HCT116 (cell line): ENCODE measurements around the gene ICA1L. TPM values are rescaled to one million over a fixed set of nuclear protein-coding genes. Genes with fewer than 3 reads are reported as not detected.

Experiments used
- ATAC-seq: fragments of 200-7000 bp; cut with Tn5 transposase; 2 replicates; pipeline ENCODE4 v1.9.1; 2020; ENCODE audit warnings: mild to moderate bottlenecking, moderate library complexity
- BruUV-seq: library from RNA; stranded (reverse); fragments of 400-500 nt; replicated peaks from 2 replicates; lab custom pipeline; 2021; lab: Mats Ljungman, UMichigan
- CTCF ChIA-PET: fragments of 300-600 bp; sonication (Branson Sonifier 250); formaldehyde crosslinking; loops from one replicate; lab custom pipeline; 2021; ENCODE audit warnings: antibody characterized with exemption; lab: Charles Lee
- POLR2A ChIA-PET: fragments of 300-600, 350-600 bp; sonication (Branson Sonifier 250); formaldehyde crosslinking; loops from one replicate; lab custom pipeline; 2021; ENCODE audit warnings: antibody characterized with exemption; lab: Charles Lee
- RAD21 ChIA-PET, 2 experiments: fragments of 300-600 bp; sonication (Branson Sonifier 250); formaldehyde crosslinking; loops; one replicate each; lab custom pipeline; 2023; ENCODE audit warnings: low total read pairs in 2 of 2; ENCODE audit not compliant: uncharacterized antibody in 2 of 2, unreplicated experiment in 2 of 2, low non-redundant PET in 1 of 2; lab: Charles Lee
- DNase-seq: peaks from one replicate; pipeline ENCODE4 v3.0.0-alpha.2; 2010; ENCODE audit warnings: low read depth, low spot score
- H2AFZ ChIP-seq: fragments of 200-600 bp; shearing (Covaris generic), sonication (generic); 2 replicates; pipeline ENCODE4 v1.6.1; 2017; ENCODE audit warnings: low read depth, mixed run types, mixed read lengths, antibody characterized with exemption, low read length; ENCODE audit not compliant: poor library complexity, severe bottlenecking
- H3K27ac ChIP-seq: 2 replicates; pipeline ENCODE4 v1.5.1; 2012; ENCODE audit warnings: low read depth, low read length
- H3K27me3 ChIP-seq: fragments of 200-600 bp; sonication (generic); 2 replicates; pipeline ENCODE4 v1.6.1; 2016; ENCODE audit warnings: mixed run types, low read length, mixed read lengths; ENCODE audit not compliant: insufficient read depth
- H3K36me3 ChIP-seq, 2 experiments: fragments of 200-500 bp in 1 of 2; fragments of 200-600 bp in 1 of 2; sonication (Bioruptor generic) in 1 of 2; sonication (generic) in 1 of 2; 2 replicates each; pipeline versions ENCODE4 v1.5.1 to v1.6.1; 2014 to 2016; ENCODE audit warnings: low read length in 2 of 2, inconsistent platforms in 1 of 2, mixed read lengths in 1 of 2, mixed run types in 1 of 2; ENCODE audit not compliant: insufficient read depth in 2 of 2, control insufficient read depth in 1 of 2
- H3K4me1 ChIP-seq, 2 experiments: fragments of 200-600 bp in 1 of 2; sonication (generic) in 1 of 2; 2 replicates each; pipeline versions ENCODE4 v1.5.1 to v1.6.1; 2012 to 2017; ENCODE audit warnings: low read length in 2 of 2, inconsistent platforms in 1 of 2, mild to moderate bottlenecking in 1 of 2, mixed read lengths in 1 of 2, mixed run types in 1 of 2, moderate library complexity in 1 of 2; ENCODE audit not compliant: insufficient read depth in 2 of 2, control insufficient read depth in 1 of 2
- H3K4me2 ChIP-seq: fragments of 200-600 bp; sonication (generic); 2 replicates; pipeline ENCODE4 v1.6.1; 2017; ENCODE audit warnings: mixed run types, low read length, mixed read lengths
- H3K4me3 ChIP-seq, 2 experiments: fragments of 200-600 bp in 1 of 2; sonication (generic) in 1 of 2; replicated peaks in 1 of 2; 2 replicates each; pipeline ENCODE4 v1.5.1; 2011 to 2016; ENCODE audit warnings: low read length in 2 of 2, control low read depth in 1 of 2, low read depth in 1 of 2, mild to moderate bottlenecking in 1 of 2, mixed read lengths in 1 of 2, mixed run types in 1 of 2
- H3K79me2 ChIP-seq: fragments of 200-600 bp; sonication (generic); 2 replicates; pipeline ENCODE4 v1.6.1; 2017; ENCODE audit warnings: mild to moderate bottlenecking, mixed run types, low read length, moderate library complexity, mixed read lengths; ENCODE audit not compliant: insufficient read depth
- H3K9ac ChIP-seq: fragments of 200-600 bp; sonication (generic); 2 replicates; pipeline ENCODE4 v1.6.1; 2016; ENCODE audit warnings: low read length, mixed read lengths
- H3K9me2 ChIP-seq: fragments of 200-600 bp; sonication (generic), shearing (Covaris generic); 2 replicates; pipeline ENCODE4 v1.6.1; 2017; ENCODE audit warnings: mixed run types, mild to moderate bottlenecking, moderate library complexity; ENCODE audit not compliant: insufficient read depth
- H3K9me3 ChIP-seq, 2 experiments: fragments of 200-500 bp in 1 of 2; fragments of 200-600 bp in 1 of 2; sonication (Bioruptor generic) in 1 of 2; sonication (generic) in 1 of 2; 2 replicates each; pipeline ENCODE4 v1.6.1; 2014 to 2017; ENCODE audit warnings: low read length in 2 of 2, mixed read lengths in 2 of 2, inconsistent platforms in 1 of 2, low read depth in 1 of 2, mild to moderate bottlenecking in 1 of 2, mixed run types in 1 of 2, moderate library complexity in 1 of 2; ENCODE audit not compliant: control insufficient read depth in 1 of 2, insufficient read depth in 1 of 2
- H4K20me1 ChIP-seq: fragments of 200-600 bp; sonication (generic), shearing (Covaris generic); 2 replicates; pipeline ENCODE4 v1.6.1; 2017; ENCODE audit warnings: mixed run types, mild to moderate bottlenecking, moderate library complexity; ENCODE audit not compliant: insufficient read depth
- CEBPB ChIP-seq: IDR thresholded peaks from 2 replicates; pipeline ENCODE4 v1.6.1; 2012; ENCODE audit warnings: low read depth
- ELF1 ChIP-seq: IDR thresholded peaks from 2 replicates; pipeline ENCODE4 v1.6.1; 2012; ENCODE audit warnings: low read depth, borderline replicate concordance
- EZH2 ChIP-seq: fragments of 200-600 bp; sonication (generic); IDR thresholded peaks from 2 replicates; pipeline ENCODE4 v1.6.1; 2017; ENCODE audit warnings: antibody characterized with exemption, mixed run types
- EZH2phosphoT487 ChIP-seq: fragments of 200-600 bp; IDR thresholded peaks from 2 replicates; pipeline ENCODE4 v1.6.1; 2018; ENCODE audit warnings: antibody characterized with exemption, borderline replicate concordance
- FOSL1 ChIP-seq: IDR thresholded peaks from 2 replicates; pipeline ENCODE4 v1.6.1; 2012; ENCODE audit warnings: low read depth
- MAX ChIP-seq: IDR thresholded peaks from 2 replicates; pipeline ENCODE4 v1.6.1; 2012
- POLR2A ChIP-seq: IDR thresholded peaks from 2 replicates; pipeline ENCODE4 v1.7.0; 2011; ENCODE audit warnings: borderline replicate concordance; ENCODE audit not compliant: insufficient read depth, insufficient read length; ENCODE audit errors: extremely low read depth
- POLR2AphosphoS5 ChIP-seq: IDR thresholded peaks from 2 replicates; pipeline ENCODE4 v1.6.1; 2011; ENCODE audit warnings: mild to moderate bottlenecking, low read depth, low read length, moderate library complexity
- SIN3A ChIP-seq: IDR thresholded peaks from 2 replicates; pipeline ENCODE4 v1.6.1; 2012; ENCODE audit warnings: low read depth
- ZBTB33 ChIP-seq: IDR thresholded peaks from 2 replicates; pipeline ENCODE4 v1.6.1; 2011; ENCODE audit warnings: mild to moderate bottlenecking, low read length, moderate library complexity; ENCODE audit not compliant: insufficient replicate concordance; ENCODE audit errors: extremely low read depth
- ZNF274 ChIP-seq: fragments of 200-500 bp; sonication (Bioruptor generic); IDR thresholded peaks from 2 replicates; pipeline ENCODE4 v1.6.1; 2014; ENCODE audit warnings: mild to moderate bottlenecking, low read depth, low read length, inconsistent platforms
- intact Hi-C: fragments of 100-400 bp; cut with micrococcal nuclease; formaldehyde crosslinking; loops from 2 replicates; pipeline ENCODE4 v1.10.0; 2022
- total RNA-seq: library from RNA; stranded (reverse); gene quantifications from one replicate; pipeline ENCODE4 v1.2.1, GENCODE V29; 2021; ENCODE audit not compliant: unreplicated experiment

The ICA1L gene
- total RNA-seq, 1 experiment from 2014 or later, result 2.5 TPM

GRCh38 chr2:202771741-202772460 lies 99.7 kb downstream of the ICA1L start:
- intact Hi-C loops, result no loop called here
- no TSS peak for BruUV-seq
- ATAC-seq, result no peak
- TF ChIP-seq POLR2A (no peak), ZNF274 (no peak), SIN3A (no peak), ELF1 (no peak), EZH2phosphoT487 (no peak), MAX (no peak), CEBPB (no peak), ZBTB33 (no peak), POLR2AphosphoS5 (no peak), EZH2 (no peak), FOSL1 (no peak)
- TF ChIP-seq, all 23 proteins: peak for 0
- CTCF ChIA-PET, result no interaction called here
- Histone ChIP-seq H3K9ac (no peak overlapping the region), H2AFZ (no peak overlapping the region), H3K36me3 (no peaks in the 10 kb centered on the region), H3K4me2 (no peak overlapping the region), H3K4me3 (no peak overlapping the region), H3K27me3 (no peaks in the 10 kb centered on the region), H3K4me1 (no peaks in the 10 kb centered on the region), H3K9me2 (no peaks in the 10 kb centered on the region), H3K27ac (no peak overlapping the region), H4K20me1 (no peaks in the 10 kb centered on the region), H3K9me3 (no peaks in the 10 kb centered on the region), H3K79me2 (no peaks in the 10 kb centered on the region)
- RAD21 ChIA-PET, result no interaction called here
- no peak for DNase-seq
- POLR2A ChIA-PET, result interaction anchor here (0.6 kb wide), 1 partner anchor 159 kb away, joined by 4 read pairs; no protein-coding TSS in a partner anchor
